CD8-positive, alpha-beta memory T cell (primary cell): ENCODE measurements around the gene RPN2. TPM values are rescaled to one million over a fixed set of nuclear protein-coding genes. Genes with fewer than 3 reads are reported as not detected.

ENCODE experiments used
- CTCF ChIA-PET: fragments of 350-600 bp; sonication (Branson Sonifier 250); formaldehyde crosslinking; loops from one replicate; lab custom pipeline; 2021; ENCODE audit warnings: antibody characterized with exemption; lab: Charles Lee
- POLR2A ChIA-PET: fragments of 350-600 bp; sonication (Branson Sonifier 250); formaldehyde crosslinking; loops from one replicate; lab custom pipeline; 2021; ENCODE audit warnings: antibody characterized with exemption; lab: Charles Lee
- DNase-seq, 5 donors: peaks; one replicate each; pipeline versions ENCODE4 v3.0.0 to v3.0.0-alpha.2; 2020 to 2022; ENCODE audit warnings: mixed read lengths in 1 of 5
- H3K27ac ChIP-seq: one replicate; pipeline ENCODE4 v1.7.0; 2013; ENCODE audit warnings: low read depth, mild to moderate bottlenecking, low read length, moderate library complexity
- H3K27me3 ChIP-seq: 2 replicates; pipeline ENCODE4 v1.7.0; 2013; ENCODE audit warnings: low read length, mild to moderate bottlenecking; ENCODE audit not compliant: insufficient read depth, poor library complexity, severe bottlenecking
- H3K36me3 ChIP-seq: 2 replicates; pipeline ENCODE4 v1.7.0; 2013; ENCODE audit warnings: mild to moderate bottlenecking, low read length, moderate library complexity; ENCODE audit not compliant: insufficient read depth
- H3K4me1 ChIP-seq: 2 replicates; pipeline ENCODE4 v1.7.0; 2013; ENCODE audit warnings: mild to moderate bottlenecking, low read length, moderate library complexity; ENCODE audit not compliant: insufficient read depth
- H3K4me3 ChIP-seq: 2 replicates; pipeline ENCODE4 v1.7.0; 2013; ENCODE audit warnings: mild to moderate bottlenecking, low read length
- H3K9me3 ChIP-seq: 2 replicates; pipeline ENCODE4 v1.7.0; 2013; ENCODE audit warnings: mild to moderate bottlenecking, low read length
- H3K27ac Mint-ChIP-seq, 8 donors: one replicate each; pipeline ENCODE4 v1.8.0; 2020 to 2021; ENCODE audit warnings: mixed read lengths in 8 of 8, mild to moderate bottlenecking in 6 of 8, inconsistent platforms in 3 of 8, moderate library complexity in 3 of 8
- H3K27me3 Mint-ChIP-seq, 2 donors: one replicate each; pipeline ENCODE4 v1.8.0; 2020 to 2021; ENCODE audit warnings: mixed read lengths in 2 of 2, mild to moderate bottlenecking in 1 of 2, moderate library complexity in 1 of 2
- H3K36me3 Mint-ChIP-seq, 3 donors: one replicate each; pipeline ENCODE4 v1.8.0; 2020 to 2021; ENCODE audit warnings: mixed read lengths in 3 of 3, inconsistent platforms in 1 of 3, mild to moderate bottlenecking in 1 of 3
- H3K4me1 Mint-ChIP-seq, 3 donors: one replicate each; pipeline ENCODE4 v1.8.0; 2020 to 2021; ENCODE audit warnings: mixed read lengths in 3 of 3, inconsistent platforms in 1 of 3, mild to moderate bottlenecking in 1 of 3
- H3K4me3 Mint-ChIP-seq, 7 donors: one replicate each; pipeline ENCODE4 v1.8.0; 2020 to 2021; ENCODE audit warnings: mixed read lengths in 7 of 7, mild to moderate bottlenecking in 6 of 7, moderate library complexity in 4 of 7, inconsistent platforms in 2 of 7
- H3K9me3 Mint-ChIP-seq, 5 donors: one replicate each; pipeline ENCODE4 v1.8.0; 2020 to 2022; ENCODE audit warnings: mixed read lengths in 5 of 5, mild to moderate bottlenecking in 3 of 5, moderate library complexity in 2 of 5, inconsistent platforms in 1 of 5
- polyA plus RNA-seq: library from polyadenylated mRNA; unstranded; fragments of 300-500 nt; fragmentation: Illumina TruSeq; gene quantifications from one replicate; pipeline ENCODE4 v1.2.3, GENCODE V29; 2021
- total RNA-seq, 2 experiments: library from RNA; stranded (reverse); gene quantifications; one replicate each; pipeline ENCODE4 v1.2.3, GENCODE V29; 2021

Gene RPN2
- total and polyA plus RNA-seq, 3 experiments from 2014 or later: 155 to 281 (median 164) TPM

GRCh38 chr20:37285664-37286374, 106.7 kb downstream of the RPN2 start:
- Histone ChIP-seq H3K9me3 (no peaks in the 10 kb centered on the region), H3K27ac (no peak overlapping the region), H3K36me3 (no peaks in the 10 kb centered on the region), H3K4me3 (no peak overlapping the region), H3K4me1 (peaks cover 10% of the 10 kb centered on the region), H3K27me3 (no peaks in the 10 kb centered on the region)
- CTCF ChIA-PET: no interaction called here
- peaks cover 0 to 4% (median 0%) of the 10 kb centered on the region in 3 donors for H3K36me3 Mint-ChIP-seq
- peaks cover 4 to 21% of the 10 kb centered on the region in 2 donors for H3K27me3 Mint-ChIP-seq
- H3K4me1 Mint-ChIP-seq: peaks cover 7 to 14% (median 9%) of the 10 kb centered on the region in 3 donors
- POLR2A ChIA-PET: no interaction called here
- no peak for DNase-seq
- H3K27ac Mint-ChIP-seq: no peak overlapping the region
- H3K4me3 Mint-ChIP-seq: no peak overlapping the region
- H3K9me3 Mint-ChIP-seq: no peaks in the 10 kb centered on the region

DNA sequence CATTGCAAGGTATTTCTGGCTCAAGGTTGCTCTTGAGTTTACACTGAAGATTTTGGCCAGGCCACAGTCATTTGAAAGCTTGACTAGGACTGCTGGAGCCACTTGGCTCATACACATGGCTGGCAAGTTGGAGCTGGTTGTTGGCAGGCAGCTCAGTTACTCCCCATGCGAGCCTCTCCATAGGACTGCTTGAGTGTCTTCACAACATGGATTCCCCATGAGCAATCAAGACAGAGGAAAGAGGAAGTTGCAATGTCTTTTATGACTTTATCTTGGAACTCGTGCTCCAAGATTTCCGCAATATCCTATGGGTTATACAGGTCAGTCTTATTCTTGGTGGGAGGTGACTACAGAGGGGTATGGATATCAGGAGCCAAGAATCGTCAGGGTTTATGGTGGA, 109.0 kb downstream of the RPN2 start:
- Mint-ChIP-seq H3K27me3 (peaks cover 0 to 9% of the 10 kb centered on the region in 2 donors), H3K4me1 (peaks cover 22 to 36% (median 23%) of the 10 kb centered on the region in 3 donors), H3K36me3 (peaks cover 4 to 19% (median 5%) of the 10 kb centered on the region in 3 donors), H3K4me3 (peak overlapping the region; percentile 55 to 98 (median 82)), H3K9me3 (no peaks in the 10 kb centered on the region), H3K27ac (peak overlapping the region in 4 of 8 donors; percentile 8 to 98 (median 52))
- no peak overlapping the region for H3K27ac ChIP-seq
- CTCF ChIA-PET: no interaction called here
- no peaks in the 10 kb centered on the region for H3K27me3 ChIP-seq
- peaks cover 15% of the 10 kb centered on the region for H3K4me1 ChIP-seq
- no peak for DNase-seq
- H3K4me3 ChIP-seq: no peak overlapping the region
- POLR2A ChIA-PET: interaction anchor here (0.7 kb wide), 1 partner anchor 740 kb away, joined by 8 read pairs; no protein-coding TSS in a partner anchor
- H3K9me3 ChIP-seq: no peaks in the 10 kb centered on the region
- H3K36me3 ChIP-seq: no peaks in the 10 kb centered on the region

DNA sequence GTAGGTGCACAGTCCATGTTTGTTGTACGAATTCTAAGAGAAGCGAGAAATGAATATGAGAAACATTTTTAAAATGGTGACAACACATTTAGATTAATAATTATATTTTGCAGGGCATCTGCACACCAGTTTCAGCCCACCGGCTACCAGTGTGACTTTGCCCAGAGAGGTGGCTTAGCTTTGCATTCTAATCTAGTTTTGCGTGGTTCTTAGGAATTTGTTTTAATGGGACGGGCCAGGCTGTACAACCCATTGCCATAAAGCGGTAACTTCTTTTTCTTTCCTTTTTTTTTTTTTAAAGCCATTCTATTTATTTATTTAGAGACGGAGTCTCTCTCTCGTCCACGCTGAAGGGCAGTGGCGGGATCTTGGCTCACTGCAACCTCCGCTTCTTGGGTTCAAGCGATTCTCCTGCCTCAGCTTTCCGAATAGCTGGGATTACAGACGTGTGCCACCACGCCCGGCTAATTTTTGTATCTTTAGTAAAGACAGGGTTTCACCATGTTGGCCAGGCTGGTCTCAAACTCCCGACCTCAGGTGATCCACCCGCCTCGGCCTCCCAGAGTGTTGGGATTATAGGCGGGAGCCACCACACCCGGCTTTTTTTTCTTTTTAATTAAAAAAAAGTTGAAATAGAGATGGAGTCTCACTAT, 111.2 kb downstream of the RPN2 start:
- Mint-ChIP-seq H3K27ac (peak overlapping the region; percentile 21 to 99 (median 97)), H3K4me1 (peaks cover 39 to 56% (median 44%) of the 10 kb centered on the region in 3 donors), H3K9me3 (peaks cover 0 to 2% (median 0%) of the 10 kb centered on the region in 5 donors), H3K27me3 (peaks cover 0 to 4% of the 10 kb centered on the region in 2 donors), H3K4me3 (peak overlapping the region; percentile 92 to 99 (median 93)), H3K36me3 (peaks cover 11 to 34% (median 21%) of the 10 kb centered on the region in 3 donors)
- Histone ChIP-seq H3K4me1 (peaks cover 15% of the 10 kb centered on the region), H3K9me3 (no peaks in the 10 kb centered on the region), H3K27me3 (no peaks in the 10 kb centered on the region), H3K27ac (peak overlapping the region; percentile 93), H3K36me3 (no peaks in the 10 kb centered on the region), H3K4me3 (peak overlapping the region; percentile 99)
- DNase-seq: no peak
- ChIA-PET CTCF (interaction anchor here (0.6 to 1.5 kb wide), 2 partner anchors 10 to 95 kb away, joined by 4 read pairs; no protein-coding TSS in a partner anchor), POLR2A (interaction anchor here (1.0 kb wide), 2 partner anchors 8 to 405 kb away, joined by 3 read pairs; no protein-coding TSS in a partner anchor)

Other genes starting within 250 kb of the RPN2 start
- gene SAMHD1, start 227.6 kb upstream of the RPN2 start, total RNA-seq: 10 to 100 TPM; 53.6 to 55.7 TPM
- gene SAMHD1, start 227.6 kb upstream of the RPN2 start, polyA plus RNA-seq: 252 TPM
- 10 to 100 TPM; 44.0 to 45.0 TPM for gene RBL1, start 83.3 kb upstream of the RPN2 start, total RNA-seq
- gene RBL1, start 83.3 kb upstream of the RPN2 start, polyA plus RNA-seq: 13.7 TPM
- 1 to 10 TPM; 1.6 to 3.0 TPM for gene MROH8, start 218 bp downstream of the RPN2 start, total RNA-seq
- gene MROH8, start 218 bp downstream of the RPN2 start, polyA plus RNA-seq: 2.6 TPM
- not detected for gene GHRH, start 82.5 kb downstream of the RPN2 start, total RNA-seq
- gene GHRH, start 82.5 kb downstream of the RPN2 start, polyA plus RNA-seq: not detected
- gene MANBAL, start 110.3 kb downstream of the RPN2 start, total RNA-seq: 10 to 100 TPM; 17.7 to 18.2 TPM
- gene MANBAL, start 110.3 kb downstream of the RPN2 start, polyA plus RNA-seq: 27.5 TPM
- gene SRC, start 166.8 kb downstream of the RPN2 start, total RNA-seq: 1 to 10 TPM; 2.4 to 2.7 TPM
- gene SRC, start 166.8 kb downstream of the RPN2 start, polyA plus RNA-seq: 1.2 TPM